Esophagus squamous epithelium (tissue), 4 donors: Measurements from ENCODE around the gene ISOC2.

Experiments
- CTCF ChIP-seq, 6 experiments: fragments of 450-650 bp in 4 of 6; fragments of 200-600 bp in 2 of 6; sonication (generic) in 2 of 6; IDR thresholded peaks; one replicate each; pipeline ENCODE4 v1.5.1; 2016 to 2019; ENCODE audit warnings: antibody characterized with exemption in 6 of 6, mild to moderate bottlenecking in 4 of 6, moderate library complexity in 4 of 6
- POLR2A ChIP-seq, 4 donors: fragments of 450-650 bp; IDR thresholded peaks; one replicate each; pipeline ENCODE4 v1.6.1; 2017; ENCODE audit warnings: antibody characterized with exemption in 4 of 4, mild to moderate bottlenecking in 4 of 4, moderate library complexity in 3 of 4

GRCh38 chr19:55492362-55492944 lies 31.0 kb upstream of the ISOC2 start:
- no peak for TF ChIP-seq CTCF (IDR thresholded peaks at IDR 0.05)
- TF ChIP-seq POLR2A (IDR thresholded peaks at IDR 0.05), result no peak
